A673 (cell line): ENCODE data around the gene FBXL19. TPM values are rescaled to one million over a fixed set of nuclear protein-coding genes. Genes with fewer than 3 reads are reported as not detected.
A peak's percentile ranks its signal among the peaks of the same experiment; 100 is the strongest.

Experiments
- BruUV-seq: library from RNA; stranded (reverse); fragments of 400-500 nt; replicated peaks from 2 replicates; lab custom pipeline; 2021; lab: Mats Ljungman, UMichigan
- CTCF ChIA-PET: fragments of 300-600 bp; sonication (Branson Sonifier 250); formaldehyde crosslinking; loops from one replicate; lab custom pipeline; 2022; ENCODE audit warnings: antibody characterized with exemption; lab: Charles Lee
- POLR2A ChIA-PET: fragments of 300-600 bp; sonication (Branson Sonifier 250); formaldehyde crosslinking; loops from one replicate; lab custom pipeline; 2022; ENCODE audit warnings: antibody characterized with exemption; ENCODE audit not compliant: low non-redundant PET; lab: Charles Lee
- DNase-seq: peaks from one replicate; pipeline ENCODE4 v3.0.0-alpha.2; 2015; ENCODE audit warnings: low spot score
- H3K27ac ChIP-seq: fragments of 200-600 bp; sonication (generic); 2 replicates; pipeline ENCODE4 v1.5.1; 2016; ENCODE audit warnings: mixed run types, low read depth, mild to moderate bottlenecking, mixed read lengths, antibody characterized with exemption, low read length; ENCODE audit not compliant: poor library complexity, severe bottlenecking
- H3K27me3 ChIP-seq: fragments of 200-600 bp; sonication (generic); replicated peaks from 2 replicates; pipeline ENCODE4 v1.6.1; 2017; ENCODE audit warnings: mixed run types, low read depth, mild to moderate bottlenecking, mixed read lengths, antibody characterized with exemption, low read length; ENCODE audit not compliant: insufficient read depth, poor library complexity
- H3K36me3 ChIP-seq: fragments of 200-600 bp; sonication (generic); 2 replicates; pipeline ENCODE4 v1.6.1; 2016; ENCODE audit warnings: mixed run types, mild to moderate bottlenecking, mixed read lengths, antibody characterized with exemption, low read length; ENCODE audit not compliant: insufficient read depth, poor library complexity, severe bottlenecking
- H3K4me1 ChIP-seq: fragments of 200-600 bp; sonication (generic); 2 replicates; pipeline ENCODE4 v1.6.1; 2017; ENCODE audit warnings: mixed run types, mild to moderate bottlenecking, mixed read lengths, antibody characterized with exemption, low read length; ENCODE audit not compliant: insufficient read depth, poor library complexity, severe bottlenecking
- H3K4me3 ChIP-seq: fragments of 200-600 bp; sonication (generic); 2 replicates; pipeline ENCODE4 v1.5.1; 2016; ENCODE audit warnings: low read depth, mixed run types, mild to moderate bottlenecking, mixed read lengths, low read length; ENCODE audit not compliant: poor library complexity, severe bottlenecking
- H3K9me3 ChIP-seq: fragments of 200-600 bp; sonication (generic); 2 replicates; pipeline ENCODE4 v1.6.1; 2016; ENCODE audit warnings: mixed run types, low read depth, mild to moderate bottlenecking, mixed read lengths, antibody characterized with exemption, low read length; ENCODE audit not compliant: poor library complexity, severe bottlenecking
- CTCF ChIP-seq: fragments of 300-800, 200-600 bp; sonication (generic); conservative IDR thresholded peaks from 2 replicates; pipeline ENCODE4 v1.5.1; 2017; ENCODE audit warnings: low read depth, mild to moderate bottlenecking, antibody characterized with exemption, low read length, moderate library complexity, mixed read lengths
- EZH2 ChIP-seq: fragments of 200-600 bp; sonication (generic); IDR thresholded peaks from 2 replicates; pipeline ENCODE4 v1.6.1; 2017; ENCODE audit warnings: borderline replicate concordance, low read depth, mild to moderate bottlenecking, mixed read lengths, antibody characterized with exemption, low read length; ENCODE audit not compliant: poor library complexity, severe bottlenecking
- intact Hi-C: fragments of 100-400 bp; cut with micrococcal nuclease; formaldehyde crosslinking; loops from one replicate; pipeline ENCODE4 v1.10.0; 2022; ENCODE audit not compliant: unreplicated experiment
- total RNA-seq: library from RNA; stranded (reverse); gene quantifications from 2 replicates; pipeline ENCODE4 v1.2.3, GENCODE V29; 2021

The FBXL19 gene
- total RNA-seq, 1 experiment from 2014 or later, result 39.3 TPM

GRCh38 chr16:30904114-30904780, 19.1 kb upstream of the FBXL19 start:
- ChIA-PET CTCF (interaction anchor here (0.5 kb wide), 1 partner anchor 10 kb away, joined by 9 read pairs; no protein-coding TSS in a partner anchor), POLR2A (no interaction called here)
- Histone ChIP-seq H3K27me3 (no peaks in the 10 kb centered on the region), H3K4me3 (no peak overlapping the region), H3K36me3 (no peaks in the 10 kb centered on the region), H3K9me3 (no peaks in the 10 kb centered on the region), H3K4me1 (peaks cover 22% of the 10 kb centered on the region), H3K27ac (peak overlapping the region; percentile 82)
- BruUV-seq, result no TSS peak
- DNase-seq, result no peak
- TF ChIP-seq CTCF (no peak), EZH2 (no peak)
- intact Hi-C loops, result no loop called here

DNA sequence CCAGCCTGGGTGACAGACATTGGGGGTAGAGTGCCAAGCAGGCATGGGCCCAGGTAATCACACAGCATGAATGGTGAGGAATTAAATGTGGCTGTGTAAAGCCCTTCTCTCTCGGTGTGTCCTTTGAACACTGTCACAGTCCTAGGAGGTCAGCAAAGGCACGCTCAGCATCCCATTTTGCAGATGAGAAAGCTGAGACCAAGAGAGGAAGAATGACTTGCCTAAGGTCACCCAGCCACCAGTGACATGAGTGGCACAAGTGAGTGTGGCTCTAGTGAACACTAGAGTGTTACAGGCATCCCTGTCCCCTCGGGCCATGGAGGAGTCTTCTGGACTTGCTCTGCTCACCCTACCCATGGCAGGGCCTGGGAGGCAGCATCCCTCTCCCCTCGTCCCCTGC, 16.3 kb upstream of the FBXL19 start:
- DNase-seq, result no peak
- Histone ChIP-seq H3K4me1 (peaks cover 22% of the 10 kb centered on the region), H3K9me3 (no peaks in the 10 kb centered on the region), H3K27me3 (no peaks in the 10 kb centered on the region), H3K27ac (no peak overlapping the region), H3K4me3 (no peak overlapping the region), H3K36me3 (no peaks in the 10 kb centered on the region)
- BruUV-seq, result no TSS peak
- CTCF ChIA-PET, result no interaction called here
- intact Hi-C loops, result no loop called here
- no peak for TF ChIP-seq EZH2
- TF ChIP-seq CTCF, result no peak
- POLR2A ChIA-PET, result no interaction called here

GRCh38 chr16:30910427-30911029, 12.8 kb upstream of the FBXL19 start:
- Histone ChIP-seq H3K4me3 (no peak overlapping the region), H3K27me3 (no peaks in the 10 kb centered on the region), H3K36me3 (no peaks in the 10 kb centered on the region), H3K9me3 (no peaks in the 10 kb centered on the region), H3K4me1 (no peaks in the 10 kb centered on the region), H3K27ac (no peak overlapping the region)
- intact Hi-C loops, result no loop called here
- TF ChIP-seq CTCF, result no peak
- no peak for TF ChIP-seq EZH2
- ChIA-PET POLR2A (no interaction called here), CTCF (no interaction called here)
- DNase-seq, result no peak
- BruUV-seq, result no TSS peak
